ENCODE measurements around the gene TOX2. TPM values are rescaled to one million over a fixed set of nuclear protein-coding genes. Genes with fewer than 3 reads are reported as not detected.

Gene TOX2
- total and polyA plus RNA-seq, 2 donors from 2014 or later = 4.7 to 5.9 TPM

GRCh38 chr20:43973671-43974450 lies 59.2 kb downstream of the TOX2 start:
- no peak overlapping the region for H3K9ac ChIP-seq (ENCODE audit: low read length in 3 of 3)
- no peak overlapping the region for H3K4me3 ChIP-seq (ENCODE audit: low read length in 3 of 3)
- no peaks in the 10 kb centered on the region for H3K36me3 ChIP-seq (ENCODE audit: control insufficient read depth in 2 of 3, insufficient read depth in 3 of 3, low read length in 3 of 3)
- no peaks in the 10 kb centered on the region for H3K27me3 ChIP-seq (ENCODE audit: control insufficient read depth, insufficient read depth, low read length)
- intact Hi-C loops (cut with DNase I) = no loop called here
- H3K9me3 ChIP-seq (ENCODE audit: control insufficient read depth in 2 of 3, insufficient read depth in 1 of 3, low read length in 3 of 3) = no peaks in the 10 kb centered on the region
- DNase-seq (no peak), FAIRE-seq (no peak)
- TF ChIP-seq, protein P1, sequence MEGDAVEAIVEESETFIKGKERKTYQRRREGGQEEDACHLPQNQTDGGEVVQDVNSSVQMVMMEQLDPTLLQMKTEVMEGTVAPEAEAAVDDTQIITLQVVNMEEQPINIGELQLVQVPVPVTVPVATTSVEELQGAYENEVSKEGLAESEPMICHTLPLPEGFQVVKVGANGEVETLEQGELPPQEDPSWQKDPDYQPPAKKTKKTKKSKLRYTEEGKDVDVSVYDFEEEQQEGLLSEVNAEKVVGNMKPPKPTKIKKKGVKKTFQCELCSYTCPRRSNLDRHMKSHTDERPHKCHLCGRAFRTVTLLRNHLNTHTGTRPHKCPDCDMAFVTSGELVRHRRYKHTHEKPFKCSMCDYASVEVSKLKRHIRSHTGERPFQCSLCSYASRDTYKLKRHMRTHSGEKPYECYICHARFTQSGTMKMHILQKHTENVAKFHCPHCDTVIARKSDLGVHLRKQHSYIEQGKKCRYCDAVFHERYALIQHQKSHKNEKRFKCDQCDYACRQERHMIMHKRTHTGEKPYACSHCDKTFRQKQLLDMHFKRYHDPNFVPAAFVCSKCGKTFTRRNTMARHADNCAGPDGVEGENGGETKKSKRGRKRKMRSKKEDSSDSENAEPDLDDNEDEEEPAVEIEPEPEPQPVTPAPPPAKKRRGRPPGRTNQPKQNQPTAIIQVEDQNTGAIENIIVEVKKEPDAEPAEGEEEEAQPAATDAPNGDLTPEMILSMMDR (IDR thresholded peaks at IDR 0.05; ENCODE audit: borderline replicate concordance, extremely low read depth, insufficient read depth) = no peak
- no peak overlapping the region for H3K27ac ChIP-seq (ENCODE audit: low read depth in 2 of 2, low read length in 2 of 2)
- no peaks in the 10 kb centered on the region for H3K4me1 ChIP-seq (ENCODE audit: control insufficient read depth in 2 of 3, insufficient read depth in 2 of 3, low read depth in 1 of 3, low read length in 3 of 3)

GRCh38 chr20:43974695-43975094 lies 60.0 kb downstream of the TOX2 start:
- intact Hi-C loops (cut with DNase I) = no loop called here
- no peaks in the 10 kb centered on the region for H3K9me3 ChIP-seq (ENCODE audit: control insufficient read depth in 2 of 3, insufficient read depth in 1 of 3, low read length in 3 of 3)
- H3K4me1 ChIP-seq (ENCODE audit: control insufficient read depth in 2 of 3, insufficient read depth in 2 of 3, low read depth in 1 of 3, low read length in 3 of 3) = no peaks in the 10 kb centered on the region
- no peak overlapping the region for H3K4me3 ChIP-seq (ENCODE audit: low read length in 3 of 3)
- H3K9ac ChIP-seq (ENCODE audit: low read length in 3 of 3) = no peak overlapping the region
- no peaks in the 10 kb centered on the region for H3K27me3 ChIP-seq (ENCODE audit: control insufficient read depth, insufficient read depth, low read length)
- H3K36me3 ChIP-seq (ENCODE audit: control insufficient read depth in 2 of 3, insufficient read depth in 3 of 3, low read length in 3 of 3) = no peaks in the 10 kb centered on the region
- TF ChIP-seq, protein P1 (IDR thresholded peaks at IDR 0.05; ENCODE audit: borderline replicate concordance, extremely low read depth, insufficient read depth) = no peak
- H3K27ac ChIP-seq (ENCODE audit: low read depth in 2 of 2, low read length in 2 of 2) = no peak overlapping the region
- no peak for DNase-seq
- FAIRE-seq = no peak

GRCh38 chr20:43975096-43975768 lies 60.6 kb downstream of the TOX2 start:
- Histone ChIP-seq H3K9me3 (ENCODE audit: control insufficient read depth in 2 of 3, insufficient read depth in 1 of 3, low read length in 3 of 3) (no peaks in the 10 kb centered on the region), H3K27me3 (ENCODE audit: control insufficient read depth, insufficient read depth, low read length) (no peaks in the 10 kb centered on the region), H3K27ac (ENCODE audit: low read depth in 2 of 2, low read length in 2 of 2) (no peak overlapping the region), H3K4me3 (ENCODE audit: low read length in 3 of 3) (no peak overlapping the region), H3K36me3 (ENCODE audit: control insufficient read depth in 2 of 3, insufficient read depth in 3 of 3, low read length in 3 of 3) (no peaks in the 10 kb centered on the region), H3K9ac (ENCODE audit: low read length in 3 of 3) (no peak overlapping the region), H3K4me1 (ENCODE audit: control insufficient read depth in 2 of 3, insufficient read depth in 2 of 3, low read depth in 1 of 3, low read length in 3 of 3) (no peaks in the 10 kb centered on the region)
- intact Hi-C loops (cut with DNase I) = no loop called here
- FAIRE-seq (no peak), DNase-seq (no peak)
- TF ChIP-seq, protein P1 (IDR thresholded peaks at IDR 0.05; ENCODE audit: borderline replicate concordance, extremely low read depth, insufficient read depth) = no peak
